Adipocyte (in vitro differentiated cells): ENCODE results near the gene SPESP1.
"Not testable (repeated sequence)": the region's sequence is repeated elsewhere in the genome, so short reads cannot be mapped to it uniquely, and the experiment has no call there.

Experiments
- DNase-seq: peaks from one replicate; pipeline ENCODE4 v3.0.0-alpha.2; 2015; ENCODE audit warnings: low read depth
- H3K27me3 ChIP-seq: replicated peaks from 2 replicates; pipeline ENCODE4 v1.7.0; 2013; ENCODE audit warnings: mild to moderate bottlenecking, low read length, moderate library complexity; ENCODE audit not compliant: control insufficient read depth, insufficient read depth
- H3K36me3 ChIP-seq: 2 replicates; pipeline ENCODE4 v1.7.0; 2013; ENCODE audit warnings: low read length, mild to moderate bottlenecking, moderate library complexity; ENCODE audit not compliant: control insufficient read depth, insufficient read depth, severe bottlenecking
- H3K4me1 ChIP-seq: 2 replicates; pipeline ENCODE4 v1.7.0; 2013; ENCODE audit warnings: mild to moderate bottlenecking, low read length, moderate library complexity; ENCODE audit not compliant: control insufficient read depth, insufficient read depth
- H3K4me3 ChIP-seq: 2 replicates; pipeline ENCODE4 v1.7.0; 2013; ENCODE audit warnings: mild to moderate bottlenecking, low read length, moderate library complexity
- H3K9ac ChIP-seq: 2 replicates; pipeline ENCODE4 v1.7.0; 2013; ENCODE audit warnings: mild to moderate bottlenecking, low read length, moderate library complexity
- H3K9me3 ChIP-seq: 2 replicates; pipeline ENCODE4 v1.7.0; 2013; ENCODE audit warnings: mild to moderate bottlenecking, low read length, moderate library complexity; ENCODE audit not compliant: control insufficient read depth

The SPESP1 gene

GRCh38 chr15:68963719-68964118 lies 33.4 kb downstream of the SPESP1 start:
- not testable (repeated sequence) for H3K4me3 ChIP-seq, H3K36me3 ChIP-seq, DNase-seq, H3K4me1 ChIP-seq, H3K9ac ChIP-seq
- Histone ChIP-seq H3K9me3 (peaks cover 16% of the 10 kb centered on the region), H3K27me3 (peaks cover 19% of the 10 kb centered on the region)

- H3K36me3 ChIP-seq, result no peaks in the 10 kb centered on the region
- peaks cover 10% of the 10 kb centered on the region for H3K27me3 ChIP-seq
- H3K4me3 ChIP-seq, result no peak overlapping the region
- H3K4me1 ChIP-seq, result no peaks in the 10 kb centered on the region
- peaks cover 33% of the 10 kb centered on the region for H3K9me3 ChIP-seq
- no peak overlapping the region for H3K9ac ChIP-seq
- no peak for DNase-seq
These were observed 36.7 kb downstream of the SPESP1 start for GRCh38 chr15:68966996-68967395.

GRCh38 chr15:68967948-68968347 lies 37.6 kb downstream of the SPESP1 start:
- H3K36me3 ChIP-seq, result no peaks in the 10 kb centered on the region
- no peak for DNase-seq

DNA sequence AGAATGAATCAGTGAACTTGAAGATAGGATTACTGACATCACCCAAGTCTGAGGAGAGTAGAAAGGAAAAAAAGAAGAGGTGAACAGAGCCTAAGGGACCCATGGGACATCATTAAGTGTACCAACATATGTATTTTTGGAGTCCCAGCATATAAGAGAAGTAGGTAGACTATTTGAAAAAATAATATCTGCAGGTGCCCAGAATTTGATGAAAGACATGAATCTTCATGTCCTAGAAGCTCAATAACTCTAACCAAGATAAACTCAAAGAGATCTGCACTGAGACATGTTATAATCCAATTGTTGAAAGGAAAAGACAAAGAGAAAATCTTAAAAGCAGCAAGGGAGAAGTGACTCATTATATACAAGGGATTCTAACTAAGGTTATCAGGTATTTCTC lies 39.0 kb downstream of the SPESP1 start:
- Histone ChIP-seq H3K4me1 (no peaks in the 10 kb centered on the region), H3K36me3 (no peaks in the 10 kb centered on the region)
- DNase-seq, result no peak

More at GRCh38 chr15:68967948-68968347, 37.6 kb downstream of the SPESP1 start:
- no peaks in the 10 kb centered on the region for H3K4me1 ChIP-seq
- H3K27me3 ChIP-seq, result peaks cover 3% of the 10 kb centered on the region
- no peak overlapping the region for H3K4me3 ChIP-seq
- H3K9ac ChIP-seq, result no peak overlapping the region
- peaks cover 33% of the 10 kb centered on the region for H3K9me3 ChIP-seq

DNA sequence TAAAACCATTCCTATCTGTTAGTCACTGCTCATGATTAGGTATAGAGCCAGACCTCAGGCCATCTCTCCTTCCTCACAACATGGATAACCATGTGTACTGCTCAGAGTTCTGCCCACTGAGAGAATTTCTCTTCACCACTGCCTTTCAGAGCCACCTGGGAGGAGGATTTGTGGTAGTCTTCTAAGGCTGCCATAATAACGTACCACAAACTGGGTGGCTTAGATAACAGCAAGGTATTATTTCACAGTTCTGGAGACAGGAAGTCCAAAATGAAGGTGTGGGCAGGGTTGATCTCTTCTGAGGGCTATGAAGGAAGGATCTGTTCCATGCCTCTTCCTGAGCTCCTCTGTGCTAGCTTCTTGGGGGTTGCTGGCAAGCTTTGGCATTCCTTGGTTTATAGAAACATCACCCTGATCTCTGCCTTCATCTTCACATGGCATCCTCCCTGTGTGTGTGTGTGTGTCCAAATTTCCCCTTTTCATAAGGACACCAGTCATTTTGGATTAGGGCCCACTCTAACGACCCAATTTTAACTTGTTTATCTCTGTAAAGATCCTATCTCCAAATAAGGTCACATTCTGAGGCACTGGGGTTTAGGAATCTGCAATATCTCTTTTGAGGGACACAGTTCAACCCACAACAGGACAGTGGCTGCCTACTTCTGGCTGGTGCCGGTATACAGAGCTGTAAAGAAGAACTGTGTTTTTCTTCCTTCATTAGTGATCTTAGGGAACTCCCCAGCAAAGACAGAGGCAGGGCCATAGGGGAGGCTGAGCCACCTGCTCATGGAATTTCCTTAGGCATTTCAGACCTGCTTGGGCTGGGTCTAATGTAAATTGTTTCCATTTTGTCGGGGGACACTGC lies 42.1 kb downstream of the SPESP1 start:
- Histone ChIP-seq H3K9ac (no peak overlapping the region), H3K4me3 (no peak overlapping the region), H3K27me3 (no peaks in the 10 kb centered on the region), H3K9me3 (peaks cover 30% of the 10 kb centered on the region), H3K36me3 (no peaks in the 10 kb centered on the region), H3K4me1 (no peaks in the 10 kb centered on the region)
- no peak for DNase-seq

More for the DNA sequence above, 39.0 kb downstream of the SPESP1 start:
- Histone ChIP-seq H3K9me3 (peaks cover 33% of the 10 kb centered on the region), H3K4me3 (no peak overlapping the region), H3K9ac (no peak overlapping the region), H3K27me3 (peaks cover 3% of the 10 kb centered on the region)

DNA sequence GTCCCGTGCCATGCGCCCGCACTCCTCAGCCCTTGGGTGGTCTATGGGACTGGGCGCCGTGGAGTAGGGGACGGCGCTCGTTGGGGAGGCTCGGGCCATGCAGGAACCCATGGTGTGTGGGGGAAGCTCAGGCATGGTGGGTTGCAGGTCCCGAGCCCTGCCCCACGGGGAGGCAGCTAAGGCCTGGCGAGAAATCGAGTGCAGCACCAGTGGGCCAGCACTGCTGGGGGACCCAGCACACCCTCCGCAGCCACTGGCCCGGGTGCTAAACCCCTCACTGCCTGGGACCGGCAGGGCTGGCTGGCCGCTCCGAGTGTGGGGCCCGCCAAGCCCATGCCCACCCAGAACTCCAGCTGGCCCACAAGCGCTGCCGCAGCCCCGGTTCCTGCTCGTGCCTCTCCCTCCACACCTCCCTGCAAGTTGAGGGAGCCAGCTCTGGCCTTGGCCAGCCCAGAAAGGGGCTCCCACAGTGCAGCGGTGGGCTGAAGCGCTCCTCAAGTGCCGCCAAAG lies 45.4 kb downstream of the SPESP1 start:
- H3K4me3 ChIP-seq, result not testable (repeated sequence)

DNA sequence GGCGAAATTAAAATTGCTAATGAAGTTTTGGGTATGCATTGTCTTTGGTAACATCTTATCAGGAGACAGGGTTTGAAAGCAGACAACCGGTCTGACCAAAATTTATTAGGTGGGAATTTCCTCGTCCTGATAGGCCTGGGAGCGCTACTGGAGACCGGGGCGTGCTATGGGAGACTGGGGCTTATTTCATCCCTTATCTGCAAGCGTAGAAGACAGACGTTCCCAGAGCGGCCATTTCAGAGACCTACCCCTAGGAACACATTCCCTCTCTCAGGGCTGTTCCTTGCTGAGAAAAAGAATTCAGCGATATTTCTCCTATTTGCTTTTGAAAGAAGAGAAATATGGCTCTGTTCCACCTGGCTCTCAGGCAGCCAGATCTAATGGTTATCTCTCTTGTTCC lies 47.1 kb downstream of the SPESP1 start:
- not testable (repeated sequence) for H3K4me1 ChIP-seq, H3K4me3 ChIP-seq, H3K36me3 ChIP-seq, H3K9ac ChIP-seq, H3K9me3 ChIP-seq, DNase-seq
- H3K27me3 ChIP-seq, result peaks cover 13% of the 10 kb centered on the region

More for the DNA sequence above, 45.4 kb downstream of the SPESP1 start:
- not testable (repeated sequence) for H3K27me3 ChIP-seq, H3K9ac ChIP-seq, DNase-seq, H3K36me3 ChIP-seq, H3K4me1 ChIP-seq, H3K9me3 ChIP-seq

- Histone ChIP-seq H3K4me1 (no peaks in the 10 kb centered on the region), H3K27me3 (peaks cover 13% of the 10 kb centered on the region), H3K4me3 (no peak overlapping the region), H3K36me3 (no peaks in the 10 kb centered on the region), H3K9me3 (no peaks in the 10 kb centered on the region), H3K9ac (no peak overlapping the region)
- no peak for DNase-seq
These were observed 48.7 kb downstream of the SPESP1 start for GRCh38 chr15:68979006-68979405.

DNA sequence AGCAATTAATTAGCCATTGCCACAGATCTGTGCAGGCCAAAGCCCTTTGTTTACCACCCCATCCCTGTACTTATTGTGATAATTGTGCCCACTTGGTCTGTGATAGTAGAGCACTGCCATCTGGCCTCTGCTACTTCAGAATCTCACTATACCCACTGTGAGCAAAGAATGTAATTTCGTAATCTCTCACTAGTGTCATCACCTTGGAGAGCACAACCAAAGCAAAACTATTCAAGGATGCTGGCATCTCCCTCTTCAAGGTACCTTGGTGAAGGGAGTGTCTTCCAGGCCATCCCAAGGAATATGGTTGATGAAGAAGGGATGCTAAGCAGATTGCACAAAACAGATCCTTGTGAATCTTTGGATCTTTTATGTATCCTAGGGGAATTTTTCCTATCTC lies 49.5 kb downstream of the SPESP1 start:
- H3K4me1 ChIP-seq, result no peaks in the 10 kb centered on the region
- H3K9ac ChIP-seq, result no peak overlapping the region
- H3K9me3 ChIP-seq, result no peaks in the 10 kb centered on the region
- no peak for DNase-seq
- H3K36me3 ChIP-seq, result no peaks in the 10 kb centered on the region
- H3K4me3 ChIP-seq, result no peak overlapping the region
- H3K27me3 ChIP-seq, result peaks cover 13% of the 10 kb centered on the region

GRCh38 chr15:68980786-68981185 lies 50.5 kb downstream of the SPESP1 start:
- Histone ChIP-seq H3K9me3 (no peaks in the 10 kb centered on the region), H3K27me3 (peaks cover 13% of the 10 kb centered on the region), H3K9ac (no peak overlapping the region), H3K4me3 (no peak overlapping the region), H3K36me3 (no peaks in the 10 kb centered on the region), H3K4me1 (no peaks in the 10 kb centered on the region)
- DNase-seq, result no peak

GRCh38 chr15:68981941-68982340 lies 51.6 kb downstream of the SPESP1 start:
- H3K27me3 ChIP-seq, result peaks cover 19% of the 10 kb centered on the region
- no peaks in the 10 kb centered on the region for H3K4me1 ChIP-seq
- no peaks in the 10 kb centered on the region for H3K9me3 ChIP-seq
- H3K9ac ChIP-seq, result no peak overlapping the region
- H3K36me3 ChIP-seq, result no peaks in the 10 kb centered on the region
- H3K4me3 ChIP-seq, result no peak overlapping the region
- DNase-seq, result no peak
